Fibroblast of lung (primary cell): Measurements from ENCODE around the gene TSPAN9. TPM values are rescaled to one million over a fixed set of nuclear protein-coding genes. Genes with fewer than 3 reads are reported as not detected.

ENCODE experiments used
- DNase-seq, 2 donors: peaks; one replicate each; pipeline versions ENCODE4 v3.0.0 to v3.0.0-alpha.2; 2010; ENCODE audit warnings: low read depth in 2 of 2
- H2AFZ ChIP-seq: 2 replicates; pipeline ENCODE4 v1.5.1; 2012; ENCODE audit warnings: low read length, control low read depth, inconsistent platforms
- H3K27ac ChIP-seq: 2 replicates; pipeline ENCODE4 v1.5.1; 2011; ENCODE audit warnings: low read length, control low read depth; ENCODE audit not compliant: insufficient read depth
- H3K27me3 ChIP-seq: 2 replicates; pipeline ENCODE4 v1.5.1; 2011; ENCODE audit warnings: mild to moderate bottlenecking, low read length; ENCODE audit not compliant: control insufficient read depth, insufficient read depth
- H3K36me3 ChIP-seq: 2 replicates; pipeline ENCODE4 v1.5.1; 2011; ENCODE audit warnings: low read length; ENCODE audit not compliant: control insufficient read depth, insufficient read depth
- H3K4me1 ChIP-seq: 2 replicates; pipeline ENCODE4 v1.5.1; 2011; ENCODE audit warnings: low read length; ENCODE audit not compliant: control insufficient read depth, insufficient read depth; ENCODE audit errors: extremely low read depth
- H3K4me2 ChIP-seq: 2 replicates; pipeline ENCODE4 v1.5.1; 2011; ENCODE audit warnings: low read length, control low read depth; ENCODE audit not compliant: insufficient read depth; ENCODE audit errors: extremely low read depth
- H3K4me3 ChIP-seq, 4 experiments: fragments of 200-600 bp in 1 of 4; sonication (generic) in 1 of 4; replicated peaks in 1 of 4; 2 replicates each; pipeline ENCODE4 v1.5.1; 2011 to 2016; ENCODE audit warnings: low read length in 4 of 4, low read depth in 3 of 4, mild to moderate bottlenecking in 3 of 4, control low read depth in 2 of 4, inconsistent platforms in 1 of 4, mixed read lengths in 1 of 4; ENCODE audit not compliant: insufficient read depth in 1 of 4; ENCODE audit errors: control extremely low read depth in 1 of 4
- H3K79me2 ChIP-seq: 2 replicates; pipeline ENCODE4 v1.5.1; 2012; ENCODE audit warnings: mild to moderate bottlenecking, low read length, inconsistent platforms; ENCODE audit not compliant: control insufficient read depth, insufficient read depth
- H3K9ac ChIP-seq: 2 replicates; pipeline ENCODE4 v1.5.1; 2011; ENCODE audit warnings: mild to moderate bottlenecking, low read length, control low read depth; ENCODE audit not compliant: insufficient read depth
- H3K9me3 ChIP-seq: 2 replicates; pipeline ENCODE4 v1.5.1; 2012; ENCODE audit warnings: low read depth, low read length; ENCODE audit not compliant: control insufficient read depth, insufficient read depth
- H4K20me1 ChIP-seq: 2 replicates; pipeline ENCODE4 v1.5.1; 2011; ENCODE audit warnings: low read length; ENCODE audit not compliant: control insufficient read depth, insufficient read depth; ENCODE audit errors: extremely low read depth
- EZH2 ChIP-seq: IDR thresholded peaks from 2 replicates; pipeline ENCODE4 v1.5.1; 2012; ENCODE audit warnings: low read length, control low read depth, mild to moderate bottlenecking; ENCODE audit errors: missing control alignments
- polyA plus RNA-seq, 2 donors: library from polyadenylated mRNA; depleted of rRNA in 1 of 2; stranded (reverse) in 1 of 2; unstranded in 1 of 2; fragments of >200 nt; gene quantifications; 2 replicates each; pipeline ENCODE4 v1.2.1, GENCODE V29; 2011 to 2012; ENCODE audit warnings: missing spikeins in 1 of 2
- total RNA-seq: library from RNA; depleted of rRNA; stranded (reverse); fragments of >200 nt; gene quantifications from 2 replicates; pipeline ENCODE4 v1.2.1, GENCODE V29; 2014
- TF ChIP-seq, protein P1 (sequence below), 2 donors: IDR thresholded peaks in 1 of 2; conservative IDR thresholded peaks in 1 of 2; 1 replicate in 1 of 2; 2 replicates in 1 of 2; pipeline ENCODE4 v1.5.1; 2011 to 2012; ENCODE audit warnings: low read length in 2 of 2, control low read depth in 1 of 2, inconsistent platforms in 1 of 2, low read depth in 1 of 2, mild to moderate bottlenecking in 1 of 2

TSPAN9 gene
- total and polyA plus RNA-seq, 2 donors (not counting 1 experiment from before 2014, with no cell fraction given), result 31.1 to 35.2 TPM

DNA sequence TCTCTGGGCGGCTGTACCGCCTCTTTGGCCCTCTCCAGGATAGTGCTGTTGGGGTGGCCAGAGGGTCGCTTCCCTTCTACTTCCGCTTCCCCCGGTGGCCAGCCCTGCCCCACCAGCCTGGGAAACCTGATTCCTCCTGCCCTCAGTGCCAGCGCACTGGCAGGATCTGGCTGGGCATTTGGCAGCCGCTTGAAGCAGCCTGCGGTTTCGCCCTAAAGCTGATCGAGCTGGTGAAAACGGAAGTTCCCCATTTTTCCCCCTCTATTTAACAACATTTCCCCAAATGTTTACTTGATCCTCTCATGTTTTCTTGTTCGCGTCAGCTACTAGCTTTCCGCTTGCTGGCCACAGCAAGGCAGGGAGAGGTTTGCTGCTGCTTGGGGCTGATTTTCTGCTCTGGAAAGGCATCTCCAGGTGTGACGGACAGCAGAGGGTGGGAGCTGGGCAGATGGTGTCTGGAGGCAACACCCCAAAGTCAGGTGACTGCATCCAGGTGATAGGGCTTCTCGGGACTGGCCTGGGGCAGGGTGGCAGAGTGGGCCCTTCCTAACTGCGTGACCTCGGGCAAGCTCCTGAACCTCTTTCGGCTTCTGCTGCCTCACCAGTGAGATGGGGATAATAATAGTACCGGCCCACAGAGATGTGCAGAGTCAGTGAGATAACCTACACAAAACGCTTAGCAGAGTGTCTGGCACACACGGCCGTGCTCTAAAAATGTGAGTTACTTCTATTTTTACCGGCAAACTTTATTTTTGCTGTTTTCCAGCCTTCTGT is 53.1 kb downstream of the TSPAN9 start:
- H3K4me3 ChIP-seq, result no peak overlapping the region
- peak in 1 of 2 donors; percentile 14 for DNase-seq
- no peaks in the 10 kb centered on the region for H3K27me3 ChIP-seq
- H3K9ac ChIP-seq, result no peak overlapping the region
- no peak for TF ChIP-seq EZH2
- TF ChIP-seq, protein P1, sequence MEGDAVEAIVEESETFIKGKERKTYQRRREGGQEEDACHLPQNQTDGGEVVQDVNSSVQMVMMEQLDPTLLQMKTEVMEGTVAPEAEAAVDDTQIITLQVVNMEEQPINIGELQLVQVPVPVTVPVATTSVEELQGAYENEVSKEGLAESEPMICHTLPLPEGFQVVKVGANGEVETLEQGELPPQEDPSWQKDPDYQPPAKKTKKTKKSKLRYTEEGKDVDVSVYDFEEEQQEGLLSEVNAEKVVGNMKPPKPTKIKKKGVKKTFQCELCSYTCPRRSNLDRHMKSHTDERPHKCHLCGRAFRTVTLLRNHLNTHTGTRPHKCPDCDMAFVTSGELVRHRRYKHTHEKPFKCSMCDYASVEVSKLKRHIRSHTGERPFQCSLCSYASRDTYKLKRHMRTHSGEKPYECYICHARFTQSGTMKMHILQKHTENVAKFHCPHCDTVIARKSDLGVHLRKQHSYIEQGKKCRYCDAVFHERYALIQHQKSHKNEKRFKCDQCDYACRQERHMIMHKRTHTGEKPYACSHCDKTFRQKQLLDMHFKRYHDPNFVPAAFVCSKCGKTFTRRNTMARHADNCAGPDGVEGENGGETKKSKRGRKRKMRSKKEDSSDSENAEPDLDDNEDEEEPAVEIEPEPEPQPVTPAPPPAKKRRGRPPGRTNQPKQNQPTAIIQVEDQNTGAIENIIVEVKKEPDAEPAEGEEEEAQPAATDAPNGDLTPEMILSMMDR (conservative IDR thresholded peaks at IDR 0.05 in 1 of 2, IDR thresholded peaks at IDR 0.05 in 1 of 2; ENCODE audit: low read depth in 1 of 2, low read length in 2 of 2), result no peak
- peaks cover 6% of the 10 kb centered on the region for H3K4me1 ChIP-seq
- no peak overlapping the region for H2AFZ ChIP-seq
- no peaks in the 10 kb centered on the region for H4K20me1 ChIP-seq
- no peaks in the 10 kb centered on the region for H3K36me3 ChIP-seq
- no peaks in the 10 kb centered on the region for H3K79me2 ChIP-seq
- H3K4me2 ChIP-seq, result peak overlapping the region; percentile 18
- H3K9me3 ChIP-seq, result no peaks in the 10 kb centered on the region
- no peak overlapping the region for H3K27ac ChIP-seq

DNA sequence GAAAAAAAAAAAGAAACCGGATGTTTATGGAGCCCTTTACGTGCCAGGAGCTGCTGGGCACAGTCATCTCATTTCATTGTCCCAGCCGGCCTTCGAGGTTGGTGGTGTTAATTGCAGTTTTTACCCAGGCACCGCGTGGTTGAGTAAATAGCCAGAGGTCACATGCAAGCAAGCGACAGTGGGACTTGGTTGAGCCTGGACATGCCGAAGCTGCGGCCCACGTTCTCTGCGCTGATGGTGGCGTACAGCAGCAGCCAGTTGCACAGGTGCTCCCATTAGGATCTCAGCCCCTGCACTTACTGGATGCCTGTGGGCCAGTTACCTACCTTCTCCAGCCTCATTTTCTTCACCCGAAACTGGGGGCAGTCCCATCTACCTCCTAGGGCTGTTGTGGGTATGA is 54.0 kb downstream of the TSPAN9 start:
- Histone ChIP-seq H3K79me2 (no peaks in the 10 kb centered on the region), H3K9me3 (no peaks in the 10 kb centered on the region), H3K27ac (no peak overlapping the region), H4K20me1 (no peaks in the 10 kb centered on the region), H2AFZ (no peak overlapping the region), H3K36me3 (no peaks in the 10 kb centered on the region), H3K9ac (no peak overlapping the region), H3K4me3 (no peak overlapping the region), H3K4me2 (no peak overlapping the region), H3K27me3 (no peaks in the 10 kb centered on the region), H3K4me1 (peaks cover 6% of the 10 kb centered on the region)
- no peak for DNase-seq
- TF ChIP-seq, protein P1 (conservative IDR thresholded peaks at IDR 0.05 in 1 of 2, IDR thresholded peaks at IDR 0.05 in 1 of 2; ENCODE audit: low read depth in 1 of 2, low read length in 2 of 2), result no peak
- TF ChIP-seq EZH2, result no peak

DNA sequence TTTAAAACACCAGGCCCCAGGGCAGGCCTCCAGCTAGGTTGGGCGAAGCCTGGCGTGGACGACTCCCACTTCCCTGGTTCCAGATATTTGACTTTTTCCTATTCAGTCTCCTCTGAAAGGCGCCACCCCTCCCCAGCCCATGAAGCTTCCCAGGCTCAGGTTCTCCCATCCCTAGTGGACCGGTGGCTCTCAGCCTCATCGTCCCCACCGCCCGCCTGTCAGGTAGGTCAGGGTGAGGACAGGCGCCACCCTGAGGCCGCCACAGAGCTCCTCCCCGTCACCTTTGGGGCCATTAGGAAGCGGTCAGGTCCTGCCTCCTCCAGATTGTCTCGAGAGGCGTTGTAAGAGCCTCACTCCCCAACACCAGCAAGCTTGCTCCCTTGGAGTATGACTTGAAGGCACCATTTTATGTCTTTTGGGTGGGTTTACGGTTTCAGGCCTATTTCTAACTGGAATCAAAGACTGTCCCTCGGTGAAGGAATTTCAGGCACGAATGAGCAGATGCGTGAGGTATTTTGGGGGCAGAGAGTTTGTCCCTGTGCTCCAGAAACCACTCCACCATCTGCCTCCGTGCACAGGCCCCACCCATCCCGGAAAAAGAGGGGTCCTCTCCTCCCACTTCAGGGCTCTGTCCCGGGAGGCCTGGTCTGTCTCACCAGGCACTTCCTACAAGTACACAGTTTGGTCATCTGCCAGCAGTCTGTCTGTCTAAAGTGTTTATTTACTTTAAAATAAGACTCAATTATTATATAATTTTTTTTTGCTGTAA is 55.6 kb downstream of the TSPAN9 start:
- no peaks in the 10 kb centered on the region for H3K9me3 ChIP-seq
- no peaks in the 10 kb centered on the region for H3K79me2 ChIP-seq
- no peak overlapping the region for H3K9ac ChIP-seq
- H2AFZ ChIP-seq, result no peak overlapping the region
- no peak overlapping the region for H3K4me3 ChIP-seq
- H3K4me1 ChIP-seq, result peaks cover 6% of the 10 kb centered on the region
- TF ChIP-seq, protein P1 (conservative IDR thresholded peaks at IDR 0.05 in 1 of 2, IDR thresholded peaks at IDR 0.05 in 1 of 2; ENCODE audit: low read depth in 1 of 2, low read length in 2 of 2), result no peak
- TF ChIP-seq EZH2, result no peak
- H3K27me3 ChIP-seq, result no peaks in the 10 kb centered on the region
- no peaks in the 10 kb centered on the region for H4K20me1 ChIP-seq
- no peak overlapping the region for H3K27ac ChIP-seq
- no peak overlapping the region for H3K4me2 ChIP-seq
- DNase-seq, result peak; percentile 54 to 81
- H3K36me3 ChIP-seq, result no peaks in the 10 kb centered on the region
